ENCODE data around the gene MKX. TPM values are rescaled to one million over a fixed set of nuclear protein-coding genes. Genes with fewer than 3 reads are reported as not detected.

Gene MKX
- total RNA-seq, 2 experiments from 2014 or later: 0.81 to 1.1 TPM

GRCh38 chr10:27717861-27718260 is 27.8 kb downstream of the MKX start:
- POLR2A ChIA-PET: interaction anchor here (0.7 to 2.2 kb wide), 2 partner anchors 16 to 68 kb away, joined by 3 to 4 read pairs; no protein-coding TSS in a partner anchor
- CTCF ChIA-PET: interaction anchor here (2.1 to 2.3 kb wide), 2 partner anchors 10 to 24 kb away, joined by 5 to 6 read pairs; no protein-coding TSS in a partner anchor
- DNase-seq: no peak
- Mint-ChIP-seq H3K4me1 (ENCODE audit: low read depth) (no peaks in the 10 kb centered on the region), H3K9me3 (no peaks in the 10 kb centered on the region), H3K27ac (no peak overlapping the region), H3K27me3 (peaks cover 41% of the 10 kb centered on the region), H3K36me3 (ENCODE audit: low read depth) (no peaks in the 10 kb centered on the region), H3K4me3 (no peak overlapping the region)
- ATAC-seq: no peak
- intact Hi-C loops (cut with micrococcal nuclease): no loop called here
- no peak for TF ChIP-seq CTCF (IDR thresholded peaks at IDR 0.05)

- Mint-ChIP-seq H3K27ac (no peak overlapping the region), H3K36me3 (ENCODE audit: low read depth) (no peaks in the 10 kb centered on the region), H3K4me1 (ENCODE audit: low read depth) (no peaks in the 10 kb centered on the region), H3K4me3 (no peak overlapping the region), H3K9me3 (no peaks in the 10 kb centered on the region), H3K27me3 (peaks cover 37% of the 10 kb centered on the region)
- POLR2A ChIA-PET: interaction anchor here (0.7 to 2.2 kb wide), 2 partner anchors 15 to 67 kb away, joined by 3 to 4 read pairs; no protein-coding TSS in a partner anchor
- intact Hi-C loops (cut with micrococcal nuclease): no loop called here
- ATAC-seq: no peak
- no peak for DNase-seq
- CTCF ChIA-PET: interaction anchor here (1.5 to 2.3 kb wide), 2 partner anchors 25 to 677 kb away, joined by 5 to 6 read pairs; no protein-coding TSS in a partner anchor
- no peak for TF ChIP-seq CTCF (IDR thresholded peaks at IDR 0.05)
Observed at GRCh38 chr10:27717224-27717623, 28.4 kb downstream of the MKX start.

- no peak for TF ChIP-seq CTCF (IDR thresholded peaks at IDR 0.05)
- no peak overlapping the region for H3K27ac Mint-ChIP-seq
- ChIA-PET POLR2A (no interaction called here), CTCF (interaction anchor here (1.5 kb wide), 1 partner anchor 677 kb away, joined by 6 read pairs; no protein-coding TSS in a partner anchor)
- no peak overlapping the region for H3K4me3 Mint-ChIP-seq
- no peak for ATAC-seq
- no peaks in the 10 kb centered on the region for H3K4me1 Mint-ChIP-seq (ENCODE audit: low read depth)
- H3K27me3 Mint-ChIP-seq: peaks cover 35% of the 10 kb centered on the region
- intact Hi-C loops (cut with micrococcal nuclease): no loop called here
- no peaks in the 10 kb centered on the region for H3K9me3 Mint-ChIP-seq
- no peak for DNase-seq
- no peaks in the 10 kb centered on the region for H3K36me3 Mint-ChIP-seq (ENCODE audit: low read depth)
Observed at GRCh38 chr10:27716521-27716920, 29.1 kb downstream of the MKX start.

GRCh38 chr10:27715505-27715904 is 30.1 kb downstream of the MKX start:
- peaks cover 28% of the 10 kb centered on the region for H3K27me3 Mint-ChIP-seq
- ATAC-seq: no peak
- TF ChIP-seq CTCF (IDR thresholded peaks at IDR 0.05): no peak
- no peak overlapping the region for H3K4me3 Mint-ChIP-seq
- no peaks in the 10 kb centered on the region for H3K36me3 Mint-ChIP-seq (ENCODE audit: low read depth)
- no peak for DNase-seq
- CTCF ChIA-PET: no interaction called here
- H3K9me3 Mint-ChIP-seq: no peaks in the 10 kb centered on the region
- POLR2A ChIA-PET: no interaction called here
- intact Hi-C loops (cut with micrococcal nuclease): no loop called here
- no peak overlapping the region for H3K27ac Mint-ChIP-seq
- no peaks in the 10 kb centered on the region for H3K4me1 Mint-ChIP-seq (ENCODE audit: low read depth)

- intact Hi-C loops (cut with micrococcal nuclease): no loop called here
- no peak for TF ChIP-seq CTCF (IDR thresholded peaks at IDR 0.05)
- Mint-ChIP-seq H3K9me3 (no peaks in the 10 kb centered on the region), H3K27ac (no peak overlapping the region), H3K4me3 (no peak overlapping the region), H3K36me3 (ENCODE audit: low read depth) (no peaks in the 10 kb centered on the region), H3K4me1 (ENCODE audit: low read depth) (no peaks in the 10 kb centered on the region), H3K27me3 (peaks cover 24% of the 10 kb centered on the region)
- ChIA-PET POLR2A (no interaction called here), CTCF (no interaction called here)
- no peak for ATAC-seq
- no peak for DNase-seq
Observed at GRCh38 chr10:27714349-27714748, 31.3 kb downstream of the MKX start.

Measured in activated CD8-positive, alpha-beta T cell treated with anti-CD3 and anti-CD28 coated beads for 36 hours (primary cell).